Suprapubic skin (tissue), 3 donors: ENCODE measurements around the gene B9D2.

Experiments used
- POLR2AphosphoS5 ChIP-seq, 3 donors: sonication (generic); formaldehyde crosslinking; IDR thresholded peaks; one replicate each; pipeline ENCODE4 v1.6.1; 2017; ENCODE audit warnings: antibody characterized with exemption in 3 of 3
- TF ChIP-seq, protein P1 (sequence below), 2 donors: fragments of 200-600 bp in 1 of 2; fragments of 450-650 bp in 1 of 2; sonication (generic) in 1 of 2; IDR thresholded peaks; one replicate each; pipeline ENCODE4 v1.5.1; 2016 to 2019; ENCODE audit warnings: antibody characterized with exemption in 2 of 2, mild to moderate bottlenecking in 1 of 2, moderate library complexity in 1 of 2

DNA sequence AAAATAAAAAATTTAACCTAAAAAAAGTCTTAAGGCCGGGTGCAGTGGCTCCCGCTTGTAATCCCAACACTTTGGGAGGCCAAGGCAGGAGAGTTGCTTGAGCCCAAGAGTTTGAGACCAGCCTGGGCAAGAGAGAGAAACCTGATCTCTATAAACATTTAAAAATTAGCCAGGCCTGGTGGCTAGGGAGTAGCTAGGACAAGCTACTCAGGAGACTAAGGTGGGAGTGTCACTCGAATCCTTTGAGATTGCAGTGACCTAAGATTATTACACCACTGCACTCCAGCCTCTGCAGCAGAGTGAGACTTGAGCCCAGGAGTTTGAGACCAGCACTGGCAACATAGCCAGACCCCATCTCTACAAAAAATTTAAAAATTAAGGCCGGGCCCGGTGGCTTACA is 52.9 kb downstream of the B9D2 start:
- TF ChIP-seq, protein P1, sequence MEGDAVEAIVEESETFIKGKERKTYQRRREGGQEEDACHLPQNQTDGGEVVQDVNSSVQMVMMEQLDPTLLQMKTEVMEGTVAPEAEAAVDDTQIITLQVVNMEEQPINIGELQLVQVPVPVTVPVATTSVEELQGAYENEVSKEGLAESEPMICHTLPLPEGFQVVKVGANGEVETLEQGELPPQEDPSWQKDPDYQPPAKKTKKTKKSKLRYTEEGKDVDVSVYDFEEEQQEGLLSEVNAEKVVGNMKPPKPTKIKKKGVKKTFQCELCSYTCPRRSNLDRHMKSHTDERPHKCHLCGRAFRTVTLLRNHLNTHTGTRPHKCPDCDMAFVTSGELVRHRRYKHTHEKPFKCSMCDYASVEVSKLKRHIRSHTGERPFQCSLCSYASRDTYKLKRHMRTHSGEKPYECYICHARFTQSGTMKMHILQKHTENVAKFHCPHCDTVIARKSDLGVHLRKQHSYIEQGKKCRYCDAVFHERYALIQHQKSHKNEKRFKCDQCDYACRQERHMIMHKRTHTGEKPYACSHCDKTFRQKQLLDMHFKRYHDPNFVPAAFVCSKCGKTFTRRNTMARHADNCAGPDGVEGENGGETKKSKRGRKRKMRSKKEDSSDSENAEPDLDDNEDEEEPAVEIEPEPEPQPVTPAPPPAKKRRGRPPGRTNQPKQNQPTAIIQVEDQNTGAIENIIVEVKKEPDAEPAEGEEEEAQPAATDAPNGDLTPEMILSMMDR (IDR thresholded peaks at IDR 0.05), result no peak
- no peak for TF ChIP-seq POLR2AphosphoS5 (IDR thresholded peaks at IDR 0.05)
